Loucy (cell line): Measurements from ENCODE around the gene C3orf80.

Experiments
- EZH2phosphoT487 ChIP-seq: fragments of 200-600 bp; IDR thresholded peaks from 2 replicates; pipeline ENCODE4 v1.6.1; 2018; ENCODE audit warnings: antibody characterized with exemption, mild to moderate bottlenecking, moderate library complexity, borderline replicate concordance
- TF ChIP-seq, protein P1 (sequence below): fragments of 200-600 bp; sonication (generic); conservative IDR thresholded peaks from 2 replicates; pipeline ENCODE4 v1.5.1; 2014; ENCODE audit warnings: mild to moderate bottlenecking, antibody characterized with exemption, low read length

DNA sequence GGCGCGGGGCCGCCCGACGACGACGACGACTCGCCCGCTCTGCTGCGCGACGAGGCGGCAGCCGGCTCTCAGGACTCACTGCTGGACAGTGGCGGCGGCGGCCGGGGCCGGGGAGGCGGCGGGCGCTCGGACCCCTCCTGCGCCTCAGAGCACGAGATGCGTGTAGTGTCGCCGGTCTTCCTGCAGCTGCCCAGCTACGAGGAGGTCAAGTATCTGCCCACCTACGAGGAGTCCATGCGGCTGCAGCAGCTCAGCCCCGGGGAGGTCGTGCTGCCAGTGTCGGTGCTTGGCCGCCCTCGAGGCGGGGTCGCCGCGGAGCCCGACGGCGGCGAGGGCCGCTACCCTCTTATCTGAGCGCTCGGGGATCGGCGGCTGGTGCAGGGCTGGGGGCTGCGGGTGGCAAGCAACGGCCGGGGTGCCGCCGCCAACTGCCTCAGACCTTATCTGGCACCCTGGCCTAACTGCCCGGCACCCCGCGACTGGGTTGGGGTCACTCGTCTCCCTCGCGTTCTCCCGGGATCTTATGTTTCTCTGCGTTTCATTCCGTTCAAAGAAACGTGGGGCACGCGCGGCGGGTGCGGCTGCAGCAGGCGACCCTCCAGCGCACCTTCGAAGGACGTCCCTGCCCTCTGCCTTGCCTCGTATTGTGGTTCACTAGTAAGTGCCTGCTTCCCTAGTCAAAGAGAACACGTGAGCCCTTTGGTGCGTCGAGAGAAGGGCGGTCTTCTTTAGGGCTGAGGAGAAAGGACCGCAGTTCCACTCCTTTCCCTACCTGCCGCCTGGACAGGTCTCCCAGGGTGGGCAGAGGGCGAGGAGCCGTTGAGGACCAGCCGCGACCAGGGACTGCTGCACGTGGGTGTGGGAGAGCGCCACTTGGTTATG lies 1.0 kb downstream of the C3orf80 start:
- TF ChIP-seq, protein P1, sequence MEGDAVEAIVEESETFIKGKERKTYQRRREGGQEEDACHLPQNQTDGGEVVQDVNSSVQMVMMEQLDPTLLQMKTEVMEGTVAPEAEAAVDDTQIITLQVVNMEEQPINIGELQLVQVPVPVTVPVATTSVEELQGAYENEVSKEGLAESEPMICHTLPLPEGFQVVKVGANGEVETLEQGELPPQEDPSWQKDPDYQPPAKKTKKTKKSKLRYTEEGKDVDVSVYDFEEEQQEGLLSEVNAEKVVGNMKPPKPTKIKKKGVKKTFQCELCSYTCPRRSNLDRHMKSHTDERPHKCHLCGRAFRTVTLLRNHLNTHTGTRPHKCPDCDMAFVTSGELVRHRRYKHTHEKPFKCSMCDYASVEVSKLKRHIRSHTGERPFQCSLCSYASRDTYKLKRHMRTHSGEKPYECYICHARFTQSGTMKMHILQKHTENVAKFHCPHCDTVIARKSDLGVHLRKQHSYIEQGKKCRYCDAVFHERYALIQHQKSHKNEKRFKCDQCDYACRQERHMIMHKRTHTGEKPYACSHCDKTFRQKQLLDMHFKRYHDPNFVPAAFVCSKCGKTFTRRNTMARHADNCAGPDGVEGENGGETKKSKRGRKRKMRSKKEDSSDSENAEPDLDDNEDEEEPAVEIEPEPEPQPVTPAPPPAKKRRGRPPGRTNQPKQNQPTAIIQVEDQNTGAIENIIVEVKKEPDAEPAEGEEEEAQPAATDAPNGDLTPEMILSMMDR, result no peak
- no peak for TF ChIP-seq EZH2phosphoT487
